HepG2 (cell line): ENCODE measurements around the gene ZNF425. TPM values are rescaled to one million over a fixed set of nuclear protein-coding genes. Genes with fewer than 3 reads are reported as not detected.
A peak's percentile ranks its signal among the peaks of the same experiment; 100 is the strongest.

Source experiments
- ARID3A ChIP-seq: IDR thresholded peaks from 2 replicates; pipeline ENCODE4 v1.6.1; 2012; ENCODE audit warnings: low read depth, low read length, improper control_type of control experiment
- FOXA1 ChIP-seq, 2 experiments: fragments of 450-650 bp in 1 of 2; sonication (generic) in 1 of 2; formaldehyde crosslinking in 1 of 2; IDR thresholded peaks; 2 replicates each; pipeline versions ENCODE4 v1.4.0 to v1.6.1; 2016 to 2020; ENCODE audit warnings: missing genetic modification reagents in 1 of 2
- GABPA ChIP-seq, 2 experiments: IDR thresholded peaks; 2 replicates each; pipeline ENCODE4 v1.6.1; 2011 to 2016; ENCODE audit warnings: low read depth in 2 of 2, low read length in 1 of 2, missing biosample characterization in 1 of 2, missing genetic modification characterization in 1 of 2
- HIC2 ChIP-seq: sonication (generic); formaldehyde crosslinking; IDR thresholded peaks from 2 replicates; pipeline ENCODE4 v1.9.0; 2022; ENCODE audit warnings: low read depth, missing genetic modification reagents
- HMG20B ChIP-seq: conservative IDR thresholded peaks from 2 replicates; pipeline ENCODE4 v1.6.1; 2016; ENCODE audit warnings: missing genetic modification reagents, missing compliant biosample characterization
- HNRNPK ChIP-seq: fragments of 200-400 bp; formaldehyde crosslinking; IDR thresholded peaks from 2 replicates; pipeline ENCODE4 v1.6.1; 2018; ENCODE audit warnings: low read length, low read depth, moderate library complexity, mild to moderate bottlenecking; ENCODE audit not compliant: poor library complexity, severe bottlenecking
- NCOA5 ChIP-seq: sonication (generic); formaldehyde crosslinking; IDR thresholded peaks from 2 replicates; pipeline ENCODE4 v1.4.0; 2020; ENCODE audit warnings: missing genetic modification reagents
- NR1H2 ChIP-seq: sonication (generic); formaldehyde crosslinking; IDR thresholded peaks from 2 replicates; pipeline ENCODE4 v1.8.1; 2022; ENCODE audit warnings: low read depth, missing genetic modification reagents, borderline replicate concordance
- RARG ChIP-seq: sonication (generic); formaldehyde crosslinking; IDR thresholded peaks from 2 replicates; pipeline ENCODE4 v1.4.0; 2020; ENCODE audit warnings: low read depth, mild to moderate bottlenecking, missing genetic modification reagents
- TEAD2 ChIP-seq: sonication (generic); formaldehyde crosslinking; IDR thresholded peaks from 2 replicates; pipeline ENCODE4 v1.9.0; 2021; ENCODE audit warnings: missing genetic modification reagents
- ZNF230 ChIP-seq: sonication (generic); formaldehyde crosslinking; IDR thresholded peaks from 2 replicates; pipeline ENCODE4 v1.4.0; 2020; ENCODE audit warnings: mild to moderate bottlenecking, missing genetic modification reagents
- ZNF276 ChIP-seq: sonication (generic); formaldehyde crosslinking; IDR thresholded peaks from 2 replicates; pipeline ENCODE4 v1.4.0; 2020; ENCODE audit warnings: mild to moderate bottlenecking, low read depth, missing genetic modification reagents
- ZNF329 ChIP-seq: sonication (generic); formaldehyde crosslinking; IDR thresholded peaks from 2 replicates; pipeline ENCODE4 v1.9.0; 2021; ENCODE audit warnings: low read depth, mild to moderate bottlenecking, missing genetic modification reagents
- ZNF337 ChIP-seq: sonication (generic); formaldehyde crosslinking; IDR thresholded peaks from 2 replicates; pipeline ENCODE4 v1.5.1; 2020; ENCODE audit warnings: missing genetic modification reagents, low read depth, mild to moderate bottlenecking, borderline replicate concordance
- ZNF354B ChIP-seq: sonication (generic); formaldehyde crosslinking; IDR thresholded peaks from 2 replicates; pipeline ENCODE4 v1.8.0; 2022; ENCODE audit warnings: mild to moderate bottlenecking, missing genetic modification reagents
- ZNF510 ChIP-seq: sonication (generic); formaldehyde crosslinking; IDR thresholded peaks from 2 replicates; pipeline ENCODE4 v1.4.0; 2020; ENCODE audit warnings: low read depth, mild to moderate bottlenecking, missing genetic modification reagents
- ZNF776 ChIP-seq: sonication (generic); formaldehyde crosslinking; IDR thresholded peaks from 2 replicates; pipeline ENCODE4 v1.4.0; 2020; ENCODE audit warnings: mild to moderate bottlenecking, missing genetic modification reagents
- polyA plus RNA-seq, 8 experiments: library from polyadenylated mRNA; depleted of rRNA in 3 of 8; stranded (reverse) in 7 of 8; unstranded in 1 of 8; fragments of >200 nt; fragmentation: Illumina TruSeq in 4 of 8; extraction: Trizol in 4 of 8; gene quantifications; 2 replicates each; pipeline versions ENCODE4 v1.2.1 to v1.2.3, GENCODE V29; 2011 to 2016; ENCODE audit warnings: low read depth in 4 of 8, missing spikeins in 1 of 8, mixed read lengths in 1 of 8; ENCODE audit not compliant: insufficient read depth in 1 of 8
- total RNA-seq, 5 experiments: library from RNA; depleted of rRNA; stranded (reverse); fragments of >200 nt; fragmentation: Illumina TruSeq; extraction: Trizol; gene quantifications; 2 replicates each; pipeline ENCODE4 v1.2.3, GENCODE V29; 2016; ENCODE audit warnings: low read depth in 1 of 5
- TF ChIP-seq, protein P1 (sequence below): IDR thresholded peaks from 2 replicates; pipeline ENCODE4 v1.6.1; 2016
- TF ChIP-seq, protein P2 (sequence below): sonication (generic); formaldehyde crosslinking; IDR thresholded peaks from 2 replicates; pipeline ENCODE4 v1.9.0; 2021; ENCODE audit warnings: missing genetic modification reagents, borderline replicate concordance

ZNF425 gene
- total and polyA plus RNA-seq, 2 of the 13 experiments (the other 11 are each of a cell fraction or from before 2014, with no cell fraction given): 0.51 to 1.1 TPM

- TF ChIP-seq FOXA1 (IDR thresholded peaks at IDR 0.05): no peak
- TF ChIP-seq FOXA1 (CRISPR knock-in tag; IDR thresholded peaks at IDR 0.05): no peak
- TF ChIP-seq, protein P1, sequence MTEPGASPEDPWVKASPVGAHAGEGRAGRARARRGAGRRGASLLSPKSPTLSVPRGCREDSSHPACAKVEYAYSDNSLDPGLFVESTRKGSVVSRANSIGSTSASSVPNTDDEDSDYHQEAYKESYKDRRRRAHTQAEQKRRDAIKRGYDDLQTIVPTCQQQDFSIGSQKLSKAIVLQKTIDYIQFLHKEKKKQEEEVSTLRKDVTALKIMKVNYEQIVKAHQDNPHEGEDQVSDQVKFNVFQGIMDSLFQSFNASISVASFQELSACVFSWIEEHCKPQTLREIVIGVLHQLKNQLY (CRISPR knock-in tag): no peak
- no peak for TF ChIP-seq ZNF776 (CRISPR knock-in tag)
- no peak for TF ChIP-seq RARG (CRISPR knock-in tag)
- TF ChIP-seq ZNF337 (CRISPR knock-in tag): no peak
- no peak for TF ChIP-seq ARID3A
- TF ChIP-seq GABPA (IDR thresholded peaks at IDR 0.05; ENCODE audit: low read depth, low read length): no peak
- TF ChIP-seq GABPA (CRISPR knock-in tag; IDR thresholded peaks at IDR 0.05; ENCODE audit: low read depth): no peak
- no peak for TF ChIP-seq ZNF329 (CRISPR knock-in tag)
- no peak for TF ChIP-seq NCOA5 (CRISPR knock-in tag)
- TF ChIP-seq ZNF354B (CRISPR knock-in tag): no peak
- TF ChIP-seq ZNF276: no peak
- 0 out of 2 replicates have a peak, but pooled peaks have one; percentile 56 for TF ChIP-seq ZNF230
- TF ChIP-seq, protein P2, sequence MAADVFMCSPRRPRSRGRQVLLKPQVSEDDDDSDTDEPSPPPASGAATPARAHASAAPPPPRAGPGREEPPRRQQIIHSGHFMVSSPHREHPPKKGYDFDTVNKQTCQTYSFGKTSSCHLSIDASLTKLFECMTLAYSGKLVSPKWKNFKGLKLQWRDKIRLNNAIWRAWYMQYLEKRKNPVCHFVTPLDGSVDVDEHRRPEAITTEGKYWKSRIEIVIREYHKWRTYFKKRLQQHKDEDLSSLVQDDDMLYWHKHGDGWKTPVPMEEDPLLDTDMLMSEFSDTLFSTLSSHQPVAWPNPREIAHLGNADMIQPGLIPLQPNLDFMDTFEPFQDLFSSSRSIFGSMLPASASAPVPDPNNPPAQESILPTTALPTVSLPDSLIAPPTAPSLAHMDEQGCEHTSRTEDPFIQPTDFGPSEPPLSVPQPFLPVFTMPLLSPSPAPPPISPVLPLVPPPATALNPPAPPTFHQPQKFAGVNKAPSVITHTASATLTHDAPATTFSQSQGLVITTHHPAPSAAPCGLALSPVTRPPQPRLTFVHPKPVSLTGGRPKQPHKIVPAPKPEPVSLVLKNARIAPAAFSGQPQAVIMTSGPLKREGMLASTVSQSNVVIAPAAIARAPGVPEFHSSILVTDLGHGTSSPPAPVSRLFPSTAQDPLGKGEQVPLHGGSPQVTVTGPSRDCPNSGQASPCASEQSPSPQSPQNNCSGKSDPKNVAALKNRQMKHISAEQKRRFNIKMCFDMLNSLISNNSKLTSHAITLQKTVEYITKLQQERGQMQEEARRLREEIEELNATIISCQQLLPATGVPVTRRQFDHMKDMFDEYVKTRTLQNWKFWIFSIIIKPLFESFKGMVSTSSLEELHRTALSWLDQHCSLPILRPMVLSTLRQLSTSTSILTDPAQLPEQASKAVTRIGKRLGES (CRISPR knock-in tag): no peak; the same call in 1 of the 2 replicates
- no peak for TF ChIP-seq NR1H2
- peak; percentile 8; the same call in 1 of the 2 replicates for TF ChIP-seq HIC2
- TF ChIP-seq HMG20B: no peak
- no peak for TF ChIP-seq TEAD2 (CRISPR knock-in tag)
- TF ChIP-seq ZNF510 (CRISPR knock-in tag): no peak
- TF ChIP-seq HNRNPK: peak; percentile 18
These were observed 21.9 kb upstream of the ZNF425 start (continued) for GRCh38 chr7:149147752-149148653.
